Erythroblast (primary cell): ENCODE data around the gene CCNT1.

Source experiments
- GATA1 ChIP-seq: IDR thresholded peaks from 2 replicates; pipeline ENCODE4 v1.6.1; 2011; ENCODE audit warnings: low read depth, mild to moderate bottlenecking, control low read depth, low read length, moderate library complexity
- POLR2A ChIP-seq: IDR thresholded peaks from 2 replicates; pipeline ENCODE4 v1.6.1; 2011; ENCODE audit warnings: mild to moderate bottlenecking, low read length

DNA sequence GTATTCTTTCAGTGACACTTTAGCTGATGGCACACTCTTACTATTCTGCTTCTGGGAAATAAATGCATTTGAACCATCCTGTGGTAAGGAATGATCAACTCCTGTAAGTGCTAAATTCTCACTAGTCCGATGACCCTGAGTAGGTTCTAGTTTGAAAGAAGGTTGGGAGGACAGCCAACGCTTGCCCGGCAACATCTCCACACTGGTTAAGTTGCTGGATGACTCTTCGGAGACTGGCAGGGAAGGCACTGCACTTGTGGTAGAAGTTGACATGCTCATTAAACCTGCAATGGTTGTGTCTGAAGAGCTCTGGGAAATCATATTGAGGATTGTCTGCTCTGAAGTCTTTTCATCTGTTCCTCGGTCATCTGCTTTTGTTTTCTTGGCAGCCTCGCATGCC, 22.5 kb downstream of the CCNT1 start:
- TF ChIP-seq POLR2A = no peak
- no peak for TF ChIP-seq GATA1
